Esophagus muscularis mucosa (tissue), 4 donors: ENCODE data around the gene DAO. TPM values are rescaled to one million over a fixed set of nuclear protein-coding genes. Genes with fewer than 3 reads are reported as not detected.

Experiments used
- DNase-seq: peaks from one replicate; pipeline ENCODE4 v3.0.0-alpha.2; 2017; ENCODE audit errors: extremely low spot score
- H3K27ac ChIP-seq, 4 donors: fragments of 200-600 bp; sonication (generic); replicated peaks in 1 of 4; 1 replicate in 3 of 4; 2 replicates in 1 of 4; pipeline ENCODE4 v1.5.1; 2016 to 2019; ENCODE audit warnings: mild to moderate bottlenecking in 1 of 4
- H3K27me3 ChIP-seq, 4 donors: fragments of 200-600 bp; sonication (generic); one replicate each; pipeline versions ENCODE4 v1.5.1 to v1.6.0; 2016 to 2019
- H3K36me3 ChIP-seq, 4 donors: fragments of 200-600 bp; sonication (generic); one replicate each; pipeline ENCODE4 v1.5.1; 2016 to 2019
- H3K4me1 ChIP-seq, 4 donors: fragments of 200-600 bp; sonication (generic); one replicate each; pipeline ENCODE4 v1.5.1; 2016 to 2019
- H3K4me3 ChIP-seq, 4 donors: fragments of 200-600 bp; sonication (generic); 1 replicate in 2 of 4; 2 replicates in 2 of 4; pipeline ENCODE4 v1.5.1; 2016 to 2019; ENCODE audit warnings: mild to moderate bottlenecking in 4 of 4, moderate library complexity in 1 of 4
- H3K9me3 ChIP-seq, 4 donors: fragments of 200-600 bp; sonication (generic); 1 replicate in 3 of 4; 2 replicates in 1 of 4; pipeline ENCODE4 v1.5.1; 2016 to 2019
- CTCF ChIP-seq, 3 experiments: fragments of 200-600 bp in 2 of 3; fragments of 450-650 bp in 1 of 3; sonication (generic) in 2 of 3; IDR thresholded peaks; one replicate each; pipeline ENCODE4 v1.5.1; 2017 to 2019; ENCODE audit warnings: antibody characterized with exemption in 3 of 3, mild to moderate bottlenecking in 2 of 3, moderate library complexity in 1 of 3
- EP300 ChIP-seq: sonication (generic); formaldehyde crosslinking; IDR thresholded peaks from one replicate; pipeline ENCODE4 v1.6.1; 2017; ENCODE audit warnings: antibody characterized with exemption
- POLR2A ChIP-seq: fragments of 450-650 bp; IDR thresholded peaks from one replicate; pipeline ENCODE4 v1.6.1; 2017; ENCODE audit warnings: antibody characterized with exemption, moderate library complexity, mild to moderate bottlenecking, low read depth
- POLR2AphosphoS5 ChIP-seq, 2 donors: sonication (generic); formaldehyde crosslinking; IDR thresholded peaks; one replicate each; pipeline ENCODE4 v1.6.1; 2017; ENCODE audit warnings: antibody characterized with exemption in 2 of 2
- WGBS: methylation state at CpG from one replicate; pipeline ENCODE4 v1.1.5; 2018; 5-methylcytosine and 5-hydroxymethylcytosine counted together
- intact Hi-C: fragments of 100-400 bp; cut with DNase I; formaldehyde crosslinking; loops from one replicate; pipeline ENCODE4 v1.15.1; 2023
- total RNA-seq, 4 donors: library from RNA; depleted of rRNA; stranded (reverse); fragments of >200 nt; gene quantifications; one replicate each; pipeline versions ENCODE4 v1.1.0 to v1.2.1, GENCODE V29; 2016

DAO gene
- total RNA-seq, 4 donors from 2014 or later = not detected

- peaks cover 84 to 94% (median 86%) of the 10 kb centered on the region in 4 donors for H3K4me1 ChIP-seq
- no peak overlapping the region for H3K4me3 ChIP-seq
- intact Hi-C loops = no loop called here
- no peaks in the 10 kb centered on the region for H3K27me3 ChIP-seq
- WGBS = 92% methylated on average over 7 of the region's 7 CpGs
- TF ChIP-seq EP300 (no peak), POLR2A (no peak), POLR2AphosphoS5 (IDR thresholded peaks at IDR 0.05) (no peak), CTCF (IDR thresholded peaks at IDR 0.05) (no peak)
- peak overlapping the region; percentile 84 to 94 (median 88) for H3K27ac ChIP-seq
- peaks cover 0 to 14% (median 9%) of the 10 kb centered on the region in 4 donors for H3K36me3 ChIP-seq
- DNase-seq = no peak
- H3K9me3 ChIP-seq = no peaks in the 10 kb centered on the region
Observed at GRCh38 chr12:108837680-108838079, 42.2 kb upstream of the DAO start.

GRCh38 chr12:108838194-108839017, 41.5 kb upstream of the DAO start:
- peak overlapping the region; percentile 84 to 94 (median 88) for H3K27ac ChIP-seq
- DNase-seq = peak; percentile 96
- WGBS = 17% methylated on average over 13 of the region's 14 CpGs
- H3K27me3 ChIP-seq = no peaks in the 10 kb centered on the region
- peaks cover 78 to 94% (median 84%) of the 10 kb centered on the region in 4 donors for H3K4me1 ChIP-seq
- no peaks in the 10 kb centered on the region for H3K9me3 ChIP-seq
- H3K36me3 ChIP-seq = peaks cover 0 to 16% (median 10%) of the 10 kb centered on the region in 4 donors
- intact Hi-C loops = no loop called here
- no peak overlapping the region for H3K4me3 ChIP-seq
- TF ChIP-seq CTCF (IDR thresholded peaks at IDR 0.05) (no peak), POLR2AphosphoS5 (IDR thresholded peaks at IDR 0.05) (peak; percentile 88 to 98), POLR2A (peak; percentile 47), EP300 (peak; percentile 64)

- H3K4me1 ChIP-seq = peaks cover 69 to 88% (median 78%) of the 10 kb centered on the region in 4 donors
- intact Hi-C loops = no loop called here
- DNase-seq = peak; percentile 92
- H3K27me3 ChIP-seq = no peaks in the 10 kb centered on the region
- WGBS = 18% methylated on average over 5 of the region's 6 CpGs
- TF ChIP-seq EP300 (no peak), POLR2AphosphoS5 (IDR thresholded peaks at IDR 0.05) (peak; percentile 42 to 52)
- peaks cover 0 to 19% (median 11%) of the 10 kb centered on the region in 4 donors for H3K36me3 ChIP-seq
- H3K4me3 ChIP-seq = no peak overlapping the region
- no peaks in the 10 kb centered on the region for H3K9me3 ChIP-seq
- peak overlapping the region; percentile 84 to 94 (median 88) for H3K27ac ChIP-seq
Observed at GRCh38 chr12:108839018-108839889, 40.6 kb upstream of the DAO start.

GRCh38 chr12:108839890-108840230, 40.0 kb upstream of the DAO start:
- intact Hi-C loops = no loop called here
- DNase-seq = no peak
- Histone ChIP-seq H3K36me3 (peaks cover 0 to 17% (median 8%) of the 10 kb centered on the region in 4 donors), H3K4me3 (no peak overlapping the region), H3K9me3 (no peaks in the 10 kb centered on the region), H3K4me1 (peaks cover 63 to 82% (median 74%) of the 10 kb centered on the region in 4 donors), H3K27me3 (no peaks in the 10 kb centered on the region), H3K27ac (peak overlapping the region; percentile 84 to 94 (median 88))
- 49% methylated on average over 10 of the region's 10 CpGs for WGBS
- TF ChIP-seq EP300 (no peak), POLR2AphosphoS5 (IDR thresholded peaks at IDR 0.05) (no peak), CTCF (IDR thresholded peaks at IDR 0.05) (no peak)
